Thymus (tissue), 11 donors: ENCODE data around the gene DUSP11. TPM values are rescaled to one million over a fixed set of nuclear protein-coding genes. Genes with fewer than 3 reads are reported as not detected.
A peak's percentile ranks its signal among the peaks of the same experiment; 100 is the strongest.

Source experiments
- DNase-seq, 9 donors: peaks; one replicate each; pipeline ENCODE4 v3.0.0-alpha.2; 2013; ENCODE audit warnings: low spot score in 9 of 9, low read depth in 6 of 9, missing footprints in 1 of 9
- H3K27ac ChIP-seq, 2 donors: one replicate each; pipeline ENCODE4 v1.5.1; 2013; ENCODE audit warnings: control low read depth in 1 of 2, low read depth in 1 of 2, low read length in 1 of 2, mild to moderate bottlenecking in 1 of 2, moderate library complexity in 1 of 2
- H3K27me3 ChIP-seq, 2 donors: one replicate each; pipeline ENCODE4 v1.5.1; 2013; ENCODE audit warnings: low read length in 1 of 2; ENCODE audit not compliant: control insufficient read depth in 2 of 2, insufficient read depth in 1 of 2
- H3K36me3 ChIP-seq, 2 donors: one replicate each; pipeline ENCODE4 v1.5.1; 2013; ENCODE audit warnings: low read length in 1 of 2, mild to moderate bottlenecking in 1 of 2, moderate library complexity in 1 of 2; ENCODE audit not compliant: control insufficient read depth in 2 of 2, insufficient read depth in 2 of 2
- H3K4me1 ChIP-seq, 2 donors: one replicate each; pipeline ENCODE4 v1.5.1; 2013; ENCODE audit warnings: low read length in 2 of 2; ENCODE audit not compliant: control insufficient read depth in 2 of 2, insufficient read depth in 2 of 2
- H3K4me3 ChIP-seq, 2 donors: one replicate each; pipeline ENCODE4 v1.5.1; 2013; ENCODE audit warnings: low read length in 2 of 2, control low read depth in 1 of 2, mild to moderate bottlenecking in 1 of 2
- H3K9me3 ChIP-seq, 2 donors: one replicate each; pipeline ENCODE4 v1.5.1; 2013; ENCODE audit warnings: low read length in 1 of 2, mild to moderate bottlenecking in 1 of 2; ENCODE audit not compliant: control insufficient read depth in 2 of 2, insufficient read depth in 1 of 2
- WGBS: extraction: QIAGEN DNeasy Blood & Tissue Kit; methylation state at CpG from one replicate; pipeline ENCODE4 v1.1.7; 2013; 5-methylcytosine and 5-hydroxymethylcytosine counted together
- polyA plus RNA-seq: library from polyadenylated mRNA; stranded (reverse); fragments of 200-250 nt; gene quantifications from one replicate; pipeline ENCODE4 v1.2.3, GENCODE V29; 2013
- total RNA-seq: library from RNA; stranded (reverse); fragments of 120-200 nt; gene quantifications from one replicate; pipeline ENCODE4 v1.2.4, GENCODE V29; 2013
- donor health status: healthy.

Gene DUSP11
- total and polyA plus RNA-seq, 2 donors: 31.2 to 38.7 TPM

- Histone ChIP-seq H3K27ac (no peak overlapping the region), H3K4me1 (no peaks in the 10 kb centered on the region)
These were observed 62.7 kb downstream of the DUSP11 start for GRCh38 chr2:73717251-73717606.

GRCh38 chr2:73716543-73717250, 63.2 kb downstream of the DUSP11 start:
- Histone ChIP-seq H3K9me3 (no peaks in the 10 kb centered on the region), H3K27me3 (no peaks in the 10 kb centered on the region), H3K4me1 (no peaks in the 10 kb centered on the region), H3K27ac (no peak overlapping the region), H3K4me3 (no peak overlapping the region), H3K36me3 (no peaks in the 10 kb centered on the region)
- DNase-seq: peak in 1 of 9 donors; percentile 12
- 45% methylated on average over 8 of the region's 8 CpGs for WGBS

More at GRCh38 chr2:73717251-73717606, 62.7 kb downstream of the DUSP11 start:
- DNase-seq: no peak
- H3K4me3 ChIP-seq: no peak overlapping the region
- no peaks in the 10 kb centered on the region for H3K27me3 ChIP-seq
- no peaks in the 10 kb centered on the region for H3K9me3 ChIP-seq
- no peaks in the 10 kb centered on the region for H3K36me3 ChIP-seq

DNA sequence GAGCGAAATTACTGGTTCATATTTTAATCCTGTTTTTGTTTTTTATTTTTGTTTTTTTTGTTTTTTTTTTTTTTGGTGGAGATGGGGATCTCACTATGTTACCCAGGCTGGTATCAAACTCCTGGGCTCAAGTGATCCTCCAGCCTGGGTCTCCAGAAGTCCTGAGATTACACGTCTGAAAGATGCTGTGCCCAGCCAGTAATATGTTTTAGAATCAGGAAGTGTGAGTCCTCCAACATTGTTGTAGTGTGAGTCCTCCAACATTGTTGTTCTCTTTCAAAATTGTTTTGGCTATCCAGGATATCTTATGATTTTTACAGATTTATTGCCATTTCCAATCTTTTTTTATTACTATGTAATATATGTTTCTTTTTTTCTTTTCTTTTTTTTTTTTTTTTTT, 65.8 kb downstream of the DUSP11 start:
- H3K9me3 ChIP-seq: no peaks in the 10 kb centered on the region
- no peak overlapping the region for H3K27ac ChIP-seq
- DNase-seq: no peak
- no peak overlapping the region for H3K4me3 ChIP-seq
- no peaks in the 10 kb centered on the region for H3K36me3 ChIP-seq
- no peaks in the 10 kb centered on the region for H3K4me1 ChIP-seq
- H3K27me3 ChIP-seq: no peaks in the 10 kb centered on the region
- 94% methylated on average over 2 of the region's 2 CpGs for WGBS

Other genes with a start within 250 kb of the DUSP11 start
- gene NAT8, start 137.7 kb downstream of the DUSP11 start, total RNA-seq: not detected
- not detected for gene NAT8, start 137.7 kb downstream of the DUSP11 start, polyA plus RNA-seq
- gene TPRKB, start 42.8 kb downstream of the DUSP11 start, total RNA-seq: 74.7 TPM
- 78.2 TPM for gene TPRKB, start 42.8 kb downstream of the DUSP11 start, polyA plus RNA-seq
- not detected for gene C2orf78, start 4.1 kb upstream of the DUSP11 start, total RNA-seq
- 0.02 TPM for gene C2orf78, start 4.1 kb upstream of the DUSP11 start, polyA plus RNA-seq
- 46.3 TPM for gene STAMBP, start 48.9 kb upstream of the DUSP11 start, total RNA-seq
- 48.8 TPM for gene STAMBP, start 48.9 kb upstream of the DUSP11 start, polyA plus RNA-seq
- 0.61 TPM for gene ACTG2, start 112.9 kb upstream of the DUSP11 start, total RNA-seq
- gene ACTG2, start 112.9 kb upstream of the DUSP11 start, polyA plus RNA-seq: 45.1 TPM
- 73.7 TPM for gene DGUOK, start 146.8 kb upstream of the DUSP11 start, total RNA-seq
- gene DGUOK, start 146.8 kb upstream of the DUSP11 start, polyA plus RNA-seq: 157 TPM
- 4.5 TPM for gene TET3, start 204.8 kb upstream of the DUSP11 start, total RNA-seq
- 4.2 TPM for gene TET3, start 204.8 kb upstream of the DUSP11 start, polyA plus RNA-seq